Endothelial cell of umbilical vein (primary cell): ENCODE results near the gene SH3D21.

Experiments
- MYC ChIP-seq: IDR thresholded peaks from one replicate; pipeline ENCODE4 v1.6.1; 2011; ENCODE audit warnings: mild to moderate bottlenecking, low read depth, low read length
- POLR2A ChIP-seq: IDR thresholded peaks from 2 replicates; pipeline ENCODE4 v1.6.1; 2012; ENCODE audit warnings: low read depth, mild to moderate bottlenecking, control low read depth, low read length
- TF ChIP-seq, protein P1 (sequence below), 2 donors: IDR thresholded peaks; 1 replicate in 1 of 2; 2 replicates in 1 of 2; pipeline ENCODE4 v1.5.1; 2011; ENCODE audit warnings: low read length in 2 of 2, mild to moderate bottlenecking in 2 of 2, moderate library complexity in 2 of 2, control low read depth in 1 of 2, inconsistent platforms in 1 of 2, low read depth in 1 of 2; ENCODE audit not compliant: insufficient read depth in 1 of 2; ENCODE audit errors: extremely low read depth in 1 of 2

DNA sequence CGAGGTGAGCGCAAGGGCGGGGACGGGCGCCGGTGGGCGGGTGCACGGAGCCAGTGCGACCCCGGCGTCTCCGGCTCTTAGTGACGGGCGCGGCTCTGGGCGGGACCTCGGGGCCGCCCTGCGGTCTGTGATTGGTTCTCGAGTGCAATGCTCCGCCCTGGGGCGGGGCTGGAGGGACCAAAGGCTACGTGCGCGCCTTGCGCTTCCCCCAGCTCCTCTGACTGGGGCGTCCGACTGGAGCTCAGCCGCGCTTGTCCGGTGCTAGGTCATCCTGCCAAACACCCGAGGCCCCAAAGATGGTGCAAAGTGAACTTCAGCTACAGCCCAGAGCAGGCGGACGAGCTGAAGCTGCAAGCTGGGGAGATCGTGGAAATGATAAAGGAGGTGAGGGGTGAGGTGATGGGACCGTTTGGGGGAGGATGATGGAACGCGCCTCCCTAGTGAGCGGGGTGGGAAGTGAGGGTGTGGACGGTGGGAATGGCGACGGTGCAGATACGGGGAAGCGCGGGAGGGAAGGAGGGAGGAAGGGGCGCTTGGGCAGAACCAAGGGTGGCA is 811 bp downstream of the SH3D21 start:
- TF ChIP-seq, protein P1, sequence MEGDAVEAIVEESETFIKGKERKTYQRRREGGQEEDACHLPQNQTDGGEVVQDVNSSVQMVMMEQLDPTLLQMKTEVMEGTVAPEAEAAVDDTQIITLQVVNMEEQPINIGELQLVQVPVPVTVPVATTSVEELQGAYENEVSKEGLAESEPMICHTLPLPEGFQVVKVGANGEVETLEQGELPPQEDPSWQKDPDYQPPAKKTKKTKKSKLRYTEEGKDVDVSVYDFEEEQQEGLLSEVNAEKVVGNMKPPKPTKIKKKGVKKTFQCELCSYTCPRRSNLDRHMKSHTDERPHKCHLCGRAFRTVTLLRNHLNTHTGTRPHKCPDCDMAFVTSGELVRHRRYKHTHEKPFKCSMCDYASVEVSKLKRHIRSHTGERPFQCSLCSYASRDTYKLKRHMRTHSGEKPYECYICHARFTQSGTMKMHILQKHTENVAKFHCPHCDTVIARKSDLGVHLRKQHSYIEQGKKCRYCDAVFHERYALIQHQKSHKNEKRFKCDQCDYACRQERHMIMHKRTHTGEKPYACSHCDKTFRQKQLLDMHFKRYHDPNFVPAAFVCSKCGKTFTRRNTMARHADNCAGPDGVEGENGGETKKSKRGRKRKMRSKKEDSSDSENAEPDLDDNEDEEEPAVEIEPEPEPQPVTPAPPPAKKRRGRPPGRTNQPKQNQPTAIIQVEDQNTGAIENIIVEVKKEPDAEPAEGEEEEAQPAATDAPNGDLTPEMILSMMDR (IDR thresholded peaks at IDR 0.05; ENCODE audit: extremely low read depth in 1 of 2, insufficient read depth in 1 of 2, low read depth in 1 of 2, low read length in 2 of 2): no peak
- no peak for TF ChIP-seq MYC
- TF ChIP-seq POLR2A: peak; percentile 95
